Endothelial cell of umbilical vein (primary cell): ENCODE results near the gene CMTM8. TPM values are rescaled to one million over a fixed set of nuclear protein-coding genes. Genes with fewer than 3 reads are reported as not detected.

Experiments used
- BruUV-seq: library from RNA; stranded (reverse); fragments of 400-500 nt; replicated peaks from 2 replicates; lab custom pipeline; 2021; lab: Mats Ljungman, UMichigan
- CTCF ChIA-PET: fragments of 300-600, 350-600 bp; sonication (Branson Sonifier 250); formaldehyde crosslinking; loops from one replicate; lab custom pipeline; 2021; ENCODE audit warnings: antibody characterized with exemption, inconsistent platforms; lab: Charles Lee
- POLR2A ChIA-PET: fragments of 300-600, 350-600 bp; sonication (Branson Sonifier 250); formaldehyde crosslinking; loops from one replicate; lab custom pipeline; 2021; ENCODE audit warnings: antibody characterized with exemption, inconsistent platforms; lab: Charles Lee
- DNase-seq: peaks from one replicate; pipeline ENCODE4 v3.0.0-alpha.2; 2011; ENCODE audit warnings: low read depth, low spot score
- FAIRE-seq: peaks from 2 replicates; lab custom pipeline; 2011; peaks lifted over from hg19 to GRCh38; lab: Jason Lieb, UNC
- H2AFZ ChIP-seq: 2 replicates; pipeline ENCODE4 v1.6.0; 2012; ENCODE audit warnings: low read depth, low read length, control low read depth, inconsistent platforms
- H3K27ac ChIP-seq: 2 replicates; pipeline ENCODE4 v1.5.1; 2011; ENCODE audit warnings: low read depth, mild to moderate bottlenecking, control low read depth, low read length, moderate library complexity; ENCODE audit not compliant: insufficient read depth
- H3K27me3 ChIP-seq, 2 experiments: 2 replicates each; pipeline versions ENCODE4 v1.6.0 to v1.6.1; 2011; ENCODE audit warnings: low read length in 2 of 2, mixed read lengths in 1 of 2; ENCODE audit not compliant: control insufficient read depth in 2 of 2, insufficient read depth in 2 of 2
- H3K36me3 ChIP-seq, 2 experiments: 2 replicates in 1 of 2; 3 replicates in 1 of 2; pipeline ENCODE4 v1.5.1; 2011; ENCODE audit warnings: low read length in 2 of 2, mild to moderate bottlenecking in 1 of 2, moderate library complexity in 1 of 2; ENCODE audit not compliant: control insufficient read depth in 2 of 2, insufficient read depth in 2 of 2; ENCODE audit errors: extremely low read depth in 1 of 2
- H3K4me1 ChIP-seq: 3 replicates; pipeline ENCODE4 v1.5.1; 2011; ENCODE audit warnings: mild to moderate bottlenecking, low read length; ENCODE audit not compliant: control insufficient read depth, insufficient read depth; ENCODE audit errors: extremely low read depth
- H3K4me2 ChIP-seq: 2 replicates; pipeline ENCODE4 v1.6.1; 2011; ENCODE audit warnings: low read length, control low read depth, mixed read lengths; ENCODE audit not compliant: insufficient read depth
- H3K4me3 ChIP-seq, 3 experiments: fragments of 200-600 bp in 1 of 3; sonication (generic), shearing (Covaris generic) in 1 of 3; replicated peaks in 1 of 3; 2 replicates each; pipeline ENCODE4 v1.5.1; 2011 to 2016; ENCODE audit warnings: control low read depth in 3 of 3, low read length in 3 of 3, mild to moderate bottlenecking in 2 of 3, inconsistent platforms in 1 of 3, low read depth in 1 of 3, moderate library complexity in 1 of 3; ENCODE audit not compliant: insufficient read depth in 1 of 3
- H3K79me2 ChIP-seq: 2 replicates; pipeline ENCODE4 v1.6.0; 2012; ENCODE audit warnings: low read length, inconsistent platforms; ENCODE audit not compliant: control insufficient read depth, insufficient read depth
- H3K9ac ChIP-seq: replicated peaks from 2 replicates; pipeline ENCODE3; 2011; ENCODE audit warnings: low read length, control low read depth; ENCODE audit not compliant: insufficient read depth; ENCODE audit errors: extremely low read depth
- H3K9me1 ChIP-seq: replicated peaks from 3 replicates; pipeline ENCODE4 v1.6.0; 2011; ENCODE audit warnings: mild to moderate bottlenecking, low read length; ENCODE audit not compliant: control insufficient read depth, insufficient read depth; ENCODE audit errors: extremely low read depth
- H3K9me3 ChIP-seq: replicated peaks from 2 replicates; pipeline ENCODE4 v1.5.1; 2012; ENCODE audit warnings: low read length, inconsistent platforms; ENCODE audit not compliant: control insufficient read depth, insufficient read depth
- H4K20me1 ChIP-seq: replicated peaks from 2 replicates; pipeline ENCODE3; 2011; ENCODE audit warnings: mild to moderate bottlenecking, low read length; ENCODE audit not compliant: control insufficient read depth, insufficient read depth; ENCODE audit errors: extremely low read depth
- EZH2 ChIP-seq: IDR thresholded peaks from 2 replicates; pipeline ENCODE4 v1.6.1; 2012; ENCODE audit warnings: borderline replicate concordance, low read depth, mild to moderate bottlenecking, moderate library complexity, low read length, inconsistent platforms; ENCODE audit not compliant: severe bottlenecking
- FOS ChIP-seq: IDR thresholded peaks from 2 replicates; pipeline ENCODE4 v1.6.1; 2011; ENCODE audit warnings: mild to moderate bottlenecking, low read length, moderate library complexity, borderline replicate concordance; ENCODE audit not compliant: insufficient read depth
- GATA2 ChIP-seq: IDR thresholded peaks from 2 replicates; pipeline ENCODE4 v1.7.0; 2011; ENCODE audit warnings: low read depth, mild to moderate bottlenecking, moderate library complexity, mixed read lengths, low read length; ENCODE audit not compliant: insufficient read length, insufficient read depth
- MYC ChIP-seq: IDR thresholded peaks from one replicate; pipeline ENCODE4 v1.6.1; 2011; ENCODE audit warnings: mild to moderate bottlenecking, low read depth, low read length
- POLR2A ChIP-seq: IDR thresholded peaks from 2 replicates; pipeline ENCODE4 v1.6.1; 2012; ENCODE audit warnings: low read depth, mild to moderate bottlenecking, control low read depth, low read length
- dilution Hi-C: fragments of 300-500 bp; cut with MboI; formaldehyde crosslinking; loops from one replicate; pipeline ENCODE4 v1.15.0; 2019; ENCODE audit warnings: low sequenced_read_pairs; ENCODE audit not compliant: extremely low pct_ligation_motif_present
- intact Hi-C: fragments of 100-400 bp; cut with micrococcal nuclease; formaldehyde crosslinking; loops from one replicate; pipeline ENCODE4 v1.10.0; 2022
- polyA plus RNA-seq, 4 experiments: library from polyadenylated mRNA; depleted of rRNA in 3 of 4; stranded (reverse) in 3 of 4; unstranded in 1 of 4; fragments of >200 nt; gene quantifications; 2 replicates each; pipeline versions ENCODE4 v1.2.1 to v1.2.3, GENCODE V29; 2011 to 2012; ENCODE audit warnings: missing spikeins in 1 of 4
- total RNA-seq: library from RNA; stranded (reverse); gene quantifications from 2 replicates; pipeline ENCODE4 v1.2.3, GENCODE V29; 2021
- TF ChIP-seq, protein P1 (sequence below): IDR thresholded peaks from 2 replicates; pipeline ENCODE4 v1.6.1; 2011; ENCODE audit not compliant: insufficient read depth, insufficient read length

The CMTM8 gene
- total and polyA plus RNA-seq, 2 donors (not counting 3 experiments of a cell fraction or from before 2014, with no cell fraction given), result 7.3 to 11.9 TPM

DNA sequence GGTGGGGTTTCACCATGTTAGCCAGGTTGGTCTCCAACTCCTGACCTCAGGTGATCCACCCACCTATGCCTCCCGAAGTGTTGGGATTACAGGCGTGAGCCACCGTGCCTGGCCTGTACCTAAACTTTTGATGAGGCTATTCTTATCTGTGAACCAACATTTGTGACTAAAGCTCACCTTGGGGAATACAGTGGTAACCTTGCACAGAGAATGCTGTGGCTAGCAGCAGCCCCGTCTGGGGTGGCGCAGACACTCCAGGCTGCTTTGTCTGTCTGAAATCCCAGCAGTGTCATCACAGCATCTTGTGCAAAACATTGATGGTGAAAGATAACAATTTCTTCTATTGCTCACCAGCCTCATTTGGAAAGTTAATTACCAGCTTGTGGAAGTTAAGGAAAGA lies 58.9 kb downstream of the CMTM8 start:
- Histone ChIP-seq H3K4me3 (no peak overlapping the region), H3K27me3 (no peaks in the 10 kb centered on the region), H3K79me2 (no peaks in the 10 kb centered on the region), H3K4me2 (no peak overlapping the region), H3K9ac (no peak overlapping the region), H2AFZ (no peak overlapping the region), H3K9me3 (no peaks in the 10 kb centered on the region), H3K27ac (no peak overlapping the region), H3K9me1 (no peaks in the 10 kb centered on the region), H4K20me1 (no peaks in the 10 kb centered on the region), H3K4me1 (peaks cover 3% of the 10 kb centered on the region), H3K36me3 (no peaks in the 10 kb centered on the region)
- no peak for DNase-seq
- intact Hi-C loops (no loop called here), dilution Hi-C loops (no loop called here)
- CTCF ChIA-PET, result interaction anchor here (0.6 to 5.1 kb wide), 12 partner anchors 9 to 373 kb away, joined by 3 to 38 read pairs (median 6); partner anchors contain the start of gene CMTM8
- BruUV-seq, result no TSS peak
- no peak for FAIRE-seq
- POLR2A ChIA-PET, result no interaction called here
- TF ChIP-seq POLR2A, result no peak
- TF ChIP-seq MYC, result no peak
- no peak for TF ChIP-seq FOS
- TF ChIP-seq EZH2, result no peak
- TF ChIP-seq GATA2, result no peak

DNA sequence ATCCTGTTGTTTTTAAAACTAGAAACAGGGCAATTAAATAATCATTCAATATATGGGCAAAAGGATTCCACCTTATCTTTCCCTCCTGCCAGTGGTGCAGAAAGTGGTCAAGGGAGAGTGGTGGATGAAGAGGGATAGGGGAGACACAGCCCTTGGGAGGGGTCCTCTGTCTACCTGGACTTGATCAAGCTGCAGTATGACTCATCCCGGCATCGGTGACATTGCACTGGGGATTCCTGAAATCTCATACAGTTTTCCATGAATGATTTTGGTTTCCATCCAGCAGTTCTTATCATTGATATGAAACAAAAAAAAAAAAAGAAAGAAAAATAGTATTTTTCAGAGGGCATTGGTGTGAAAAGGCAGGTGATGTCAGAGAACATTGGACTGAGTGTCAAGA lies 62.9 kb downstream of the CMTM8 start:
- Histone ChIP-seq H3K27me3 (no peaks in the 10 kb centered on the region), H3K9me1 (no peaks in the 10 kb centered on the region), H3K4me1 (peaks cover 3% of the 10 kb centered on the region), H3K79me2 (no peaks in the 10 kb centered on the region), H3K4me3 (no peak overlapping the region), H3K9ac (no peak overlapping the region), H3K27ac (no peak overlapping the region), H3K4me2 (no peak overlapping the region), H3K36me3 (no peaks in the 10 kb centered on the region), H3K9me3 (no peaks in the 10 kb centered on the region), H2AFZ (no peak overlapping the region), H4K20me1 (no peaks in the 10 kb centered on the region)
- DNase-seq (no peak), FAIRE-seq (no peak)
- CTCF ChIA-PET, result interaction anchor here (0.7 kb wide), 1 partner anchor 168 kb away, joined by 3 read pairs; no protein-coding TSS in a partner anchor
- TF ChIP-seq, protein P1, sequence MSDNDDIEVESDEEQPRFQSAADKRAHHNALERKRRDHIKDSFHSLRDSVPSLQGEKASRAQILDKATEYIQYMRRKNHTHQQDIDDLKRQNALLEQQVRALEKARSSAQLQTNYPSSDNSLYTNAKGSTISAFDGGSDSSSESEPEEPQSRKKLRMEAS, result no peak
- intact Hi-C loops (no loop called here), dilution Hi-C loops (no loop called here)
- POLR2A ChIA-PET, result no interaction called here
- BruUV-seq, result no TSS peak
